Measurements from ENCODE around the gene IGSF9B. TPM values are rescaled to one million over a fixed set of nuclear protein-coding genes. Genes with fewer than 3 reads are reported as not detected.

The IGSF9B gene
- total and polyA plus RNA-seq, 2 of the 13 experiments (the other 11 are each of a cell fraction or from before 2014, with no cell fraction given): not detected

DNA sequence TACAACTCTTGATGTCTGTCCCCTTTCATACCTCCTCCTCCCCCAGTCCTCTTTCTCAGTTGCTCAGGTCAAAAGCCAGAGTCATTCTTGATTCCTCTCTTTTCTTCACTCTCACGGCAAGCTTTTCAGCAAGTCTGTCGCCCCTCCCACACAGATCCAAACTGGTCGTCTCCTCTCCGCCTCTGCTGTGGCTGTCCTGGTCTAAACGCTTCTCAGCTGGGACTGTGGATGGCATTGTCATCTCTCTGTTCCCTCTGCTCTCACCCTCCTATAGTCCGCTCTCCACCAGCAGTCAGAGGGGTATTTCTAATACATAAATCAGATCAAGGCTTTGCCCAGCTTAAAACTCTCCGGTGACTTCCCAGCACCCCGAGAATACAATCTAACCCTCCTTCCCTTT lies 64.6 kb downstream of the IGSF9B start:
- Histone ChIP-seq H3K4me3 (replicated peaks in 1 of 3; ENCODE audit: insufficient read depth in 1 of 3, low read depth in 2 of 3, low read length in 3 of 3) (no peak overlapping the region), H3K27ac (ENCODE audit: extremely low read length, insufficient read depth, low read length) (no peak overlapping the region), H3K36me3 (replicated peaks in 1 of 2; ENCODE audit: control insufficient read depth in 1 of 2, insufficient read depth in 2 of 2, low read length in 2 of 2) (no peaks in the 10 kb centered on the region), H3K4me1 (ENCODE audit: insufficient read depth, low read length) (no peaks in the 10 kb centered on the region), H3K4me2 (ENCODE audit: low read depth, low read length) (no peak overlapping the region), H4K20me1 (ENCODE audit: insufficient read depth, low read length) (no peaks in the 10 kb centered on the region), H2AFZ (ENCODE audit: low read length) (no peak overlapping the region), H3K27me3 (ENCODE audit: control insufficient read depth in 1 of 2, insufficient read depth in 2 of 2, low read length in 2 of 2) (peaks cover 3 to 27% of the 10 kb centered on the region in 2 experiments; a peak in 4 of 5 replicates), H3K9me3 (ENCODE audit: low read length) (no peaks in the 10 kb centered on the region), H3K9ac (ENCODE audit: insufficient read depth, low read depth, low read length) (no peak overlapping the region), H3K79me2 (ENCODE audit: insufficient read depth, low read length) (no peaks in the 10 kb centered on the region)
- ATAC-seq (no peak), DNase-seq (ENCODE audit: low spot score) (no peak), FAIRE-seq (no peak)
- TF ChIP-seq ZNF713 (CRISPR knock-in tag; IDR thresholded peaks at IDR 0.05) (no peak), KDM4B (CRISPR knock-in tag; IDR thresholded peaks at IDR 0.05) (no peak), TBP (CRISPR knock-in tag; IDR thresholded peaks at IDR 0.05) (no peak), BCL6 (CRISPR knock-in tag; IDR thresholded peaks at IDR 0.05) (no peak), MYC (CRISPR knock-in tag; IDR thresholded peaks at IDR 0.05; ENCODE audit: borderline replicate concordance) (no peak)
- ChIA-PET CTCF (ENCODE audit: low intra/inter-chr PET ratio, low total read pairs) (no interaction called here), POLR2A (no interaction called here)
- in situ Hi-C loops (cut with HindIII; ENCODE audit: extremely low pct_ligation_motif_present, low pct_unique_long_range_greater_than_20kb) (no loop called here), intact Hi-C loops (cut with micrococcal nuclease; ENCODE audit: unreplicated experiment) (no loop called here)
- 8% methylated on average over 8 of the region's 8 CpGs for WGBS (ENCODE audit: low lambda C conversion rate)
- BruUV-seq (replicated peaks): no TSS peak

GRCh38 chr11:133889893-133890292 lies 66.9 kb downstream of the IGSF9B start:
- no peak for FAIRE-seq
- Histone ChIP-seq H3K36me3 (replicated peaks in 1 of 2; ENCODE audit: control insufficient read depth in 1 of 2, insufficient read depth in 2 of 2, low read length in 2 of 2) (no peaks in the 10 kb centered on the region), H3K4me3 (replicated peaks in 1 of 3; ENCODE audit: insufficient read depth in 1 of 3, low read depth in 2 of 3, low read length in 3 of 3) (no peak overlapping the region), H2AFZ (ENCODE audit: low read length) (no peak overlapping the region), H3K4me1 (ENCODE audit: insufficient read depth, low read length) (no peaks in the 10 kb centered on the region), H3K4me2 (ENCODE audit: low read depth, low read length) (no peak overlapping the region), H3K27ac (ENCODE audit: extremely low read length, insufficient read depth, low read length) (no peak overlapping the region), H3K9me3 (ENCODE audit: low read length) (no peaks in the 10 kb centered on the region), H3K79me2 (ENCODE audit: insufficient read depth, low read length) (no peaks in the 10 kb centered on the region), H3K9ac (ENCODE audit: insufficient read depth, low read depth, low read length) (no peak overlapping the region), H3K27me3 (ENCODE audit: control insufficient read depth in 1 of 2, insufficient read depth in 2 of 2, low read length in 2 of 2) (peaks cover 3 to 29% of the 10 kb centered on the region in 2 experiments; a peak in 4 of 5 replicates), H4K20me1 (ENCODE audit: insufficient read depth, low read length) (no peaks in the 10 kb centered on the region)
- WGBS (ENCODE audit: low lambda C conversion rate): 3% methylated on average over 3 of the region's 3 CpGs
- ChIA-PET POLR2A (no interaction called here), CTCF (ENCODE audit: low intra/inter-chr PET ratio, low total read pairs) (no interaction called here)
- BruUV-seq (replicated peaks): no TSS peak
- no peak for ATAC-seq
- in situ Hi-C loops (cut with HindIII; ENCODE audit: extremely low pct_ligation_motif_present, low pct_unique_long_range_greater_than_20kb): no loop called here
- TF ChIP-seq ZNF772 (CRISPR knock-in tag; IDR thresholded peaks at IDR 0.05): no peak
- no peak for TF ChIP-seq HMG20A (CRISPR knock-in tag; IDR thresholded peaks at IDR 0.05; ENCODE audit: borderline replicate concordance)
- no peak for DNase-seq (ENCODE audit: low spot score)
- intact Hi-C loops (cut with micrococcal nuclease; ENCODE audit: unreplicated experiment): no loop called here
